ENCODE measurements around the gene PABPC3.

PABPC3 gene

GRCh38 chr13:25111585-25111956 is 15.6 kb downstream of the PABPC3 start:
- H4K20me1 ChIP-seq (ENCODE audit: low read depth, low read length), result no peaks in the 10 kb centered on the region
- no peak overlapping the region for H3K4me3 ChIP-seq (ENCODE audit: insufficient read depth, low read length, poor library complexity, severe bottlenecking)
- H3K9me2 ChIP-seq (replicated peaks; ENCODE audit: insufficient read depth, low read length), result no peaks in the 10 kb centered on the region
- H3K36me3 ChIP-seq (ENCODE audit: low read length), result no peaks in the 10 kb centered on the region
- no peaks in the 10 kb centered on the region for H3K9me3 ChIP-seq (ENCODE audit: insufficient read depth, low read length)
- H3K27me3 ChIP-seq (ENCODE audit: low read length), result no peaks in the 10 kb centered on the region
- H3F3A ChIP-seq (ENCODE audit: insufficient read depth), result no peaks in the 10 kb centered on the region
- H3K27ac ChIP-seq (ENCODE audit: low read depth, low read length), result no peak overlapping the region
- H3K79me2 ChIP-seq (ENCODE audit: insufficient read depth, low read length), result no peaks in the 10 kb centered on the region
- no peak overlapping the region for H2AFZ ChIP-seq (ENCODE audit: low read depth, low read length, severe bottlenecking)
- TF ChIP-seq, protein P1, sequence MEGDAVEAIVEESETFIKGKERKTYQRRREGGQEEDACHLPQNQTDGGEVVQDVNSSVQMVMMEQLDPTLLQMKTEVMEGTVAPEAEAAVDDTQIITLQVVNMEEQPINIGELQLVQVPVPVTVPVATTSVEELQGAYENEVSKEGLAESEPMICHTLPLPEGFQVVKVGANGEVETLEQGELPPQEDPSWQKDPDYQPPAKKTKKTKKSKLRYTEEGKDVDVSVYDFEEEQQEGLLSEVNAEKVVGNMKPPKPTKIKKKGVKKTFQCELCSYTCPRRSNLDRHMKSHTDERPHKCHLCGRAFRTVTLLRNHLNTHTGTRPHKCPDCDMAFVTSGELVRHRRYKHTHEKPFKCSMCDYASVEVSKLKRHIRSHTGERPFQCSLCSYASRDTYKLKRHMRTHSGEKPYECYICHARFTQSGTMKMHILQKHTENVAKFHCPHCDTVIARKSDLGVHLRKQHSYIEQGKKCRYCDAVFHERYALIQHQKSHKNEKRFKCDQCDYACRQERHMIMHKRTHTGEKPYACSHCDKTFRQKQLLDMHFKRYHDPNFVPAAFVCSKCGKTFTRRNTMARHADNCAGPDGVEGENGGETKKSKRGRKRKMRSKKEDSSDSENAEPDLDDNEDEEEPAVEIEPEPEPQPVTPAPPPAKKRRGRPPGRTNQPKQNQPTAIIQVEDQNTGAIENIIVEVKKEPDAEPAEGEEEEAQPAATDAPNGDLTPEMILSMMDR (IDR thresholded peaks at IDR 0.05; ENCODE audit: insufficient read depth, low read length, poor library complexity, severe bottlenecking), result no peak
- TF ChIP-seq EZH2phosphoT487 (conservative IDR thresholded peaks at IDR 0.05; ENCODE audit: low read length), result no peak
- no peak overlapping the region for H3K9ac ChIP-seq (ENCODE audit: low read length)
- no peak overlapping the region for H3K4me2 ChIP-seq (ENCODE audit: low read depth, low read length, poor library complexity, severe bottlenecking)

GRCh38 chr13:25112695-25113255 is 16.8 kb downstream of the PABPC3 start:
- H3K79me2 ChIP-seq (ENCODE audit: insufficient read depth, low read length), result no peaks in the 10 kb centered on the region
- no peak overlapping the region for H3K4me3 ChIP-seq (ENCODE audit: insufficient read depth, low read length, poor library complexity, severe bottlenecking)
- H3F3A ChIP-seq (ENCODE audit: insufficient read depth), result no peaks in the 10 kb centered on the region
- no peaks in the 10 kb centered on the region for H3K27me3 ChIP-seq (ENCODE audit: low read length)
- no peaks in the 10 kb centered on the region for H3K9me3 ChIP-seq (ENCODE audit: insufficient read depth, low read length)
- no peaks in the 10 kb centered on the region for H3K9me2 ChIP-seq (replicated peaks; ENCODE audit: insufficient read depth, low read length)
- H3K27ac ChIP-seq (ENCODE audit: low read depth, low read length), result no peak overlapping the region
- no peak overlapping the region for H3K9ac ChIP-seq (ENCODE audit: low read length)
- H3K4me2 ChIP-seq (ENCODE audit: low read depth, low read length, poor library complexity, severe bottlenecking), result no peak overlapping the region
- TF ChIP-seq, protein P1 (IDR thresholded peaks at IDR 0.05; ENCODE audit: insufficient read depth, low read length, poor library complexity, severe bottlenecking), result no peak
- no peak for TF ChIP-seq EZH2phosphoT487 (conservative IDR thresholded peaks at IDR 0.05; ENCODE audit: low read length)
- H3K36me3 ChIP-seq (ENCODE audit: low read length), result no peaks in the 10 kb centered on the region
- no peaks in the 10 kb centered on the region for H4K20me1 ChIP-seq (ENCODE audit: low read depth, low read length)
- H2AFZ ChIP-seq (ENCODE audit: low read depth, low read length, severe bottlenecking), result no peak overlapping the region

- no peaks in the 10 kb centered on the region for H3K9me3 ChIP-seq (ENCODE audit: insufficient read depth, low read length)
- H3K27me3 ChIP-seq (ENCODE audit: low read length), result no peaks in the 10 kb centered on the region
- no peak overlapping the region for H3K4me2 ChIP-seq (ENCODE audit: low read depth, low read length, poor library complexity, severe bottlenecking)
- TF ChIP-seq EZH2phosphoT487 (conservative IDR thresholded peaks at IDR 0.05; ENCODE audit: low read length), result no peak
- TF ChIP-seq, protein P1 (IDR thresholded peaks at IDR 0.05; ENCODE audit: insufficient read depth, low read length, poor library complexity, severe bottlenecking), result peak; percentile 80
- H3K4me3 ChIP-seq (ENCODE audit: insufficient read depth, low read length, poor library complexity, severe bottlenecking), result no peak overlapping the region
- no peak overlapping the region for H3K9ac ChIP-seq (ENCODE audit: low read length)
- no peaks in the 10 kb centered on the region for H3K36me3 ChIP-seq (ENCODE audit: low read length)
- H4K20me1 ChIP-seq (ENCODE audit: low read depth, low read length), result no peaks in the 10 kb centered on the region
- no peaks in the 10 kb centered on the region for H3K9me2 ChIP-seq (replicated peaks; ENCODE audit: insufficient read depth, low read length)
- H2AFZ ChIP-seq (ENCODE audit: low read depth, low read length, severe bottlenecking), result no peak overlapping the region
- H3K79me2 ChIP-seq (ENCODE audit: insufficient read depth, low read length), result no peaks in the 10 kb centered on the region
- no peak overlapping the region for H3K27ac ChIP-seq (ENCODE audit: low read depth, low read length)
- H3F3A ChIP-seq (ENCODE audit: insufficient read depth), result no peaks in the 10 kb centered on the region
Measured at GRCh38 chr13:25114220-25114619, 18.3 kb downstream of the PABPC3 start.
